ENCODE results near the gene CD2. TPM values are rescaled to one million over a fixed set of nuclear protein-coding genes. Genes with fewer than 3 reads are reported as not detected.

CD2 gene
- total and polyA plus RNA-seq, 2 of the 8 experiments (the other 6 are each of a cell fraction or from before 2014, with no cell fraction given), result not detected

DNA sequence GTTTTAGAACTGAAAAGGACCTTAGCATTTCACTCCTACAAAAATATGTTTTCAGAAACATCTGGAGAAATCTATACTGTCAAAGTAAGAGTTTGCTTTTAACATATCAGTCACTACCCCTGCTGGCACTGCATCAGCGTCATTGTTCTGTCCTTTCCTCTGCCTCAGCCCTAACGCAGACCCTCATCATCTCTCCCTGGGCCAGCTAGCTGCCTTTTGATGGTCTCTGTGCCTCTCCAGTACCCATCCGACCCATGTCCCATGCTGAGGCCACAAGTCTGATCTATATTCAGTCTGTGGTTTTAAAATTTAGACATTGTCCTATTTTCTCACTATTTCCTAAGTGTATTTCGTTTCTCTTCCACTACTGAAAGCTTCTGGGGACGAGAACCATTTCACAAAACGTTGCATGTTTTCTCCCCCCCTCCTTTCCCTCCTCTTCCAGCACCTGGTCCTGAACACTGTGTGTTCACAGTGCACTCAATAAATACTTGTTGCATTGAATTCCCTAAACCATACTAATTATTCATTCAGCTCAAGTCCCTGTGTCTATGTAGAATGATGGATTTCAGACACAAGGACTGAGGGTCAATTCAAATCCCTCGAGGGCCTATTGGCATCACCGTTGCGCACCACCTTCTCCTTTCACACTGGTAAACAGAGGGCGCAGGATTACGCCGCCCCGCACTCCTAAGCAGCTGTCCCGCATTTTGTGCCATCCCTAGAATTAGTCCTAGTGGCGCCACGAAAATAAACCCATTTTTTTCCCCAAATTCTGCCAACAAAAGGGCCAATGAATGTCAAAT lies 53.4 kb downstream of the CD2 start (continued):
- TF ChIP-seq, protein P1, sequence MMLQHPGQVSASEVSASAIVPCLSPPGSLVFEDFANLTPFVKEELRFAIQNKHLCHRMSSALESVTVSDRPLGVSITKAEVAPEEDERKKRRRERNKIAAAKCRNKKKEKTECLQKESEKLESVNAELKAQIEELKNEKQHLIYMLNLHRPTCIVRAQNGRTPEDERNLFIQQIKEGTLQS (IDR thresholded peaks at IDR 0.05; ENCODE audit: insufficient read depth, low read depth, low read length), result no peak

All from H1 (cell line).